ENCODE measurements around the gene C1QTNF5. TPM values are rescaled to one million over a fixed set of nuclear protein-coding genes. Genes with fewer than 3 reads are reported as not detected.

Gene C1QTNF5
- polyA plus RNA-seq, 12 donors = 17.5 to 47.8 (median 20.6) TPM; not detected in 1

GRCh38 chr11:119303227-119303718 lies 37.4 kb downstream of the C1QTNF5 start:
- DNase-seq = no peak

GRCh38 chr11:119300198-119300964 lies 40.3 kb downstream of the C1QTNF5 start:
- DNase-seq = no peak

- DNase-seq = no peak
These were observed 41.3 kb downstream of the C1QTNF5 start for GRCh38 chr11:119299416-119299815.

GRCh38 chr11:119298726-119299125 lies 42.0 kb downstream of the C1QTNF5 start:
- DNase-seq = peak; percentile 56

- DNase-seq = no peak
These were observed 42.7 kb downstream of the C1QTNF5 start for GRCh38 chr11:119297938-119298337.

GRCh38 chr11:119295178-119295577 lies 45.5 kb downstream of the C1QTNF5 start:
- no peak for DNase-seq

GRCh38 chr11:119293461-119293860 lies 47.2 kb downstream of the C1QTNF5 start:
- DNase-seq = no peak

GRCh38 chr11:119290894-119291497 lies 49.7 kb downstream of the C1QTNF5 start:
- DNase-seq = no peak

Other genes with a start within 250 kb of the C1QTNF5 start
- gene DPAGT1, start 239.0 kb downstream of the C1QTNF5 start, polyA plus RNA-seq (ENCODE audit: insufficient read length in 12 of 12) = 10 to 100 TPM in 11 of 12 donors, not detected in 1; 22.4 to 65.5 (median 32.2) TPM
- gene C2CD2L, start 233.5 kb downstream of the C1QTNF5 start, polyA plus RNA-seq (ENCODE audit: insufficient read length in 12 of 12) = 10 to 100 TPM in 2 of 12 donors, 1 to 10 TPM in 9, not detected in 1; 5.5 to 25.2 (median 7.3) TPM
- 10 to 100 TPM in 11 of 12 donors, not detected in 1; 14.1 to 28.4 (median 18.9) TPM for gene HINFP, start 219.3 kb downstream of the C1QTNF5 start, polyA plus RNA-seq (ENCODE audit: insufficient read length in 12 of 12)
- gene ABCG4, start 191.8 kb downstream of the C1QTNF5 start, polyA plus RNA-seq (ENCODE audit: insufficient read length in 12 of 12) = under 1 TPM in 10 of 12 donors, not detected in 2; 0.16 to 0.52 (median 0.29) TPM
- 10 to 100 TPM in 9 of 12 donors, 1 to 10 TPM in 2, not detected in 1; 9.1 to 18.3 (median 11.6) TPM for gene NLRX1, start 172.2 kb downstream of the C1QTNF5 start, polyA plus RNA-seq (ENCODE audit: insufficient read length in 12 of 12)
- 10 to 100 TPM in 1 of 12 donors, under 1 TPM in 7, not detected in 4; 0.05 to 19.9 (median 0.22) TPM for gene NHERF4, start 155.4 kb downstream of the C1QTNF5 start, polyA plus RNA-seq (ENCODE audit: insufficient read length in 12 of 12)
- 10 to 100 TPM in 11 of 12 donors, not detected in 1; 11.1 to 16.4 (median 13.5) TPM for gene CBL, start 134.5 kb downstream of the C1QTNF5 start, polyA plus RNA-seq (ENCODE audit: insufficient read length in 12 of 12)
- gene MCAM, start 23.8 kb downstream of the C1QTNF5 start, polyA plus RNA-seq (ENCODE audit: insufficient read length in 12 of 12) = 100 to 1,000 TPM in 11 of 12 donors, not detected in 1; 134 to 237 (median 193) TPM
- 10 to 100 TPM in 11 of 12 donors, not detected in 1; 11.6 to 20.2 (median 16.4) TPM for gene RNF26, start 6.4 kb downstream of the C1QTNF5 start, polyA plus RNA-seq (ENCODE audit: insufficient read length in 12 of 12)
- gene MFRP, start 5.8 kb upstream of the C1QTNF5 start, polyA plus RNA-seq (ENCODE audit: insufficient read length in 12 of 12) = not detected
- gene USP2, start 40.8 kb upstream of the C1QTNF5 start, polyA plus RNA-seq (ENCODE audit: insufficient read length in 12 of 12) = 10 to 100 TPM in 11 of 12 donors, not detected in 1; 15.6 to 62.9 (median 46.7) TPM
- gene THY1, start 82.3 kb upstream of the C1QTNF5 start, polyA plus RNA-seq (ENCODE audit: insufficient read length in 12 of 12) = 100 to 1,000 TPM in 9 of 12 donors, 10 to 100 TPM in 2, not detected in 1; 98.7 to 247 (median 127) TPM

All from muscle of arm (tissue), 12 donors.